ENCODE data around the gene ADTRP. TPM values are rescaled to one million over a fixed set of nuclear protein-coding genes. Genes with fewer than 3 reads are reported as not detected.

Gene ADTRP
- total RNA-seq, 4 donors from 2014 or later: not detected

- intact Hi-C loops (cut with DNase I; ENCODE audit: low total_unique reads): no loop called here
- Histone ChIP-seq H3K4me3 (no peak overlapping the region), H3K27me3 (no peaks in the 10 kb centered on the region), H3K27ac (no peak overlapping the region), H3K9me3 (no peaks in the 10 kb centered on the region), H3K36me3 (no peaks in the 10 kb centered on the region), H3K4me1 (no peaks in the 10 kb centered on the region)
- DNase-seq: no peak
- TF ChIP-seq CTCF (IDR thresholded peaks at IDR 0.05): no peak
Observed at GRCh38 chr6:11702500-11703130, 76.0 kb downstream of the ADTRP start.

GRCh38 chr6:11702089-11702488 is 76.5 kb downstream of the ADTRP start:
- no peaks in the 10 kb centered on the region for H3K36me3 ChIP-seq
- no peaks in the 10 kb centered on the region for H3K9me3 ChIP-seq
- TF ChIP-seq CTCF (IDR thresholded peaks at IDR 0.05) (no peak), POLR2A (IDR thresholded peaks at IDR 0.05) (no peak)
- no peaks in the 10 kb centered on the region for H3K4me1 ChIP-seq
- no peak overlapping the region for H3K4me3 ChIP-seq
- no peak overlapping the region for H3K27ac ChIP-seq
- H3K27me3 ChIP-seq: no peaks in the 10 kb centered on the region
- DNase-seq: no peak
- intact Hi-C loops (cut with DNase I; ENCODE audit: low total_unique reads): no loop called here

GRCh38 chr6:11701573-11701972 is 77.0 kb downstream of the ADTRP start:
- TF ChIP-seq CTCF (IDR thresholded peaks at IDR 0.05) (no peak), POLR2A (IDR thresholded peaks at IDR 0.05) (no peak)
- Histone ChIP-seq H3K27me3 (no peaks in the 10 kb centered on the region), H3K4me3 (no peak overlapping the region), H3K27ac (no peak overlapping the region), H3K4me1 (no peaks in the 10 kb centered on the region), H3K36me3 (no peaks in the 10 kb centered on the region), H3K9me3 (no peaks in the 10 kb centered on the region)
- no peak for DNase-seq
- intact Hi-C loops (cut with DNase I; ENCODE audit: low total_unique reads): no loop called here

- DNase-seq: no peak
- TF ChIP-seq POLR2A (IDR thresholded peaks at IDR 0.05): no peak
- TF ChIP-seq CTCF (IDR thresholded peaks at IDR 0.05): peak; percentile 30 to 46 (median 34)
- H3K4me3 ChIP-seq: no peak overlapping the region
- no peaks in the 10 kb centered on the region for H3K36me3 ChIP-seq
- H3K27me3 ChIP-seq: no peaks in the 10 kb centered on the region
- intact Hi-C loops (cut with DNase I; ENCODE audit: low total_unique reads): no loop called here
- H3K9me3 ChIP-seq: no peaks in the 10 kb centered on the region
- no peak overlapping the region for H3K27ac ChIP-seq
- no peaks in the 10 kb centered on the region for H3K4me1 ChIP-seq
Observed at GRCh38 chr6:11700118-11700718, 78.4 kb downstream of the ADTRP start.

GRCh38 chr6:11699576-11699975 is 79.0 kb downstream of the ADTRP start:
- DNase-seq: no peak
- no peaks in the 10 kb centered on the region for H3K4me1 ChIP-seq
- H3K27ac ChIP-seq: no peak overlapping the region
- TF ChIP-seq CTCF (IDR thresholded peaks at IDR 0.05) (no peak), POLR2A (IDR thresholded peaks at IDR 0.05) (no peak)
- intact Hi-C loops (cut with DNase I; ENCODE audit: low total_unique reads): no loop called here
- no peaks in the 10 kb centered on the region for H3K9me3 ChIP-seq
- H3K36me3 ChIP-seq: no peaks in the 10 kb centered on the region
- no peak overlapping the region for H3K4me3 ChIP-seq
- H3K27me3 ChIP-seq: no peaks in the 10 kb centered on the region

Data from uterus (tissue), 4 donors.